Tibial artery (tissue), 4 donors: ENCODE data around the gene SRSF1.

Experiments
- DNase-seq, 2 donors: peaks; one replicate each; pipeline ENCODE4 v3.0.0-alpha.2; 2019
- H3K27ac ChIP-seq, 2 donors: fragments of 200-600 bp; sonication (generic) in 1 of 2; 1 replicate in 1 of 2; 2 replicates in 1 of 2; pipeline ENCODE4 v1.5.1; 2018 to 2019; ENCODE audit warnings: mild to moderate bottlenecking in 1 of 2
- H3K27me3 ChIP-seq, 2 donors: fragments of 200-600 bp; sonication (generic) in 1 of 2; one replicate each; pipeline versions ENCODE4 v1.5.1 to v1.6.0; 2016 to 2019
- H3K36me3 ChIP-seq, 3 donors: fragments of 200-600 bp; sonication (generic) in 2 of 3; one replicate each; pipeline ENCODE4 v1.5.1; 2016 to 2019; ENCODE audit warnings: mild to moderate bottlenecking in 2 of 3
- H3K4me1 ChIP-seq, 4 donors: fragments of 200-600 bp; sonication (generic) in 2 of 4; 1 replicate in 3 of 4; 2 replicates in 1 of 4; pipeline ENCODE4 v1.5.1; 2016 to 2019
- H3K4me3 ChIP-seq, 2 donors: fragments of 200-600 bp; sonication (generic) in 1 of 2; 1 replicate in 1 of 2; 2 replicates in 1 of 2; pipeline ENCODE4 v1.5.1; 2018 to 2019; ENCODE audit warnings: mild to moderate bottlenecking in 2 of 2
- H3K9me3 ChIP-seq, 3 donors: fragments of 200-600 bp; sonication (generic) in 1 of 3; one replicate each; pipeline ENCODE4 v1.5.1; 2016 to 2019
- intact Hi-C: fragments of 100-400 bp; cut with DNase I; formaldehyde crosslinking; loops from one replicate; pipeline ENCODE4 v1.15.0; 2023; ENCODE audit warnings: low total_unique reads
- TF ChIP-seq, protein P1 (sequence below), 2 experiments: fragments of 200-600 bp in 1 of 2; fragments of 450-650 bp in 1 of 2; IDR thresholded peaks; one replicate each; pipeline ENCODE4 v1.5.1; 2017 to 2019; ENCODE audit warnings: antibody characterized with exemption in 2 of 2, mild to moderate bottlenecking in 1 of 2, moderate library complexity in 1 of 2

Gene SRSF1

DNA sequence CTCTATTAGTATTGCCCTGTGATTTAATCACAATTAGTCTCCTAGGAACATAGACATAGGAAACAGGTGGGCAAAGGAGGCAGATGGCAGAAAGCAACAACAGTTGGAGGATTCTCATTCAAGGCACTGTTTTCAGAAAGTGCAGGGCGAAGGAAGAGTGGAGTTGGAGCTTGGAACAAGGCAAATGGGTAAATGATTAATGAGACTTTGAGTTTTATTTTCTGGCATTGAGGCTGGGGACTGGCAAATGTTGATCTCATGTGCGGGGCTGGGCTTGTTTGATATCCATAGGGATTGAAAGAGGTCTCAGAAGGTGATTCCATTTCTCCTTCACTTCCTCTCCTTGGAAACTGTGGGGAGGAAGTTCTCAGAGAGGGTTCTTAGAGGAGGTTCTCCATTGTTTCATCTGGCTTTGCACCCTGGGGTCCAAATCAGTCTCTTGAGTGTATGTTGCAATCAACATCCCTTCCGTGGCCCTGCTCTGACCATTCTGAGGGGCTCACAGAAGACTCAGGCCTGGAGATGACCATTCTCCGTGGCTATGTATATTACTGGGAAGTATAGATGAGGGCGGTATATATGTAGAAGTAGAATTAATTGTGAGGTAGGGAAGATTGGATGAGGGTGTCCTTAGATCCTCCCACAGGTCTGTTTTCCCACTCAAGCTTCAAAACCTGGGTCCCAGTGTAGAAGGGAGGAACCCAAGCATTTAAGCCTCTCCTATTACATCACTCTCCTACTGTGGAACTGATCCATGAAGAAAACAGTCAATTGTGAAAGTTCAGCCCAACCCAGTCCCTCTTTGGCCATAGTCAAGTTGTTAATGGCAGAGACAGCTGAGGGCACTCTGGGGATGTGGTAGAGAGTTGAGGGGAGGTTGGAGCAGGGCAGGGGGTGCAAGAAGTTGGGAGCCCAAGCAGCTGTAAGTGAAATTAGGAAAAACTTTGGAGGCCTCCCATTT lies 36.5 kb upstream of the SRSF1 start:
- Histone ChIP-seq H3K27ac (no peak overlapping the region), H3K36me3 (no peaks in the 10 kb centered on the region), H3K4me3 (no peak overlapping the region), H3K9me3 (no peaks in the 10 kb centered on the region), H3K27me3 (peaks cover 0 to 39% of the 10 kb centered on the region in 2 donors), H3K4me1 (no peaks in the 10 kb centered on the region)
- TF ChIP-seq, protein P1, sequence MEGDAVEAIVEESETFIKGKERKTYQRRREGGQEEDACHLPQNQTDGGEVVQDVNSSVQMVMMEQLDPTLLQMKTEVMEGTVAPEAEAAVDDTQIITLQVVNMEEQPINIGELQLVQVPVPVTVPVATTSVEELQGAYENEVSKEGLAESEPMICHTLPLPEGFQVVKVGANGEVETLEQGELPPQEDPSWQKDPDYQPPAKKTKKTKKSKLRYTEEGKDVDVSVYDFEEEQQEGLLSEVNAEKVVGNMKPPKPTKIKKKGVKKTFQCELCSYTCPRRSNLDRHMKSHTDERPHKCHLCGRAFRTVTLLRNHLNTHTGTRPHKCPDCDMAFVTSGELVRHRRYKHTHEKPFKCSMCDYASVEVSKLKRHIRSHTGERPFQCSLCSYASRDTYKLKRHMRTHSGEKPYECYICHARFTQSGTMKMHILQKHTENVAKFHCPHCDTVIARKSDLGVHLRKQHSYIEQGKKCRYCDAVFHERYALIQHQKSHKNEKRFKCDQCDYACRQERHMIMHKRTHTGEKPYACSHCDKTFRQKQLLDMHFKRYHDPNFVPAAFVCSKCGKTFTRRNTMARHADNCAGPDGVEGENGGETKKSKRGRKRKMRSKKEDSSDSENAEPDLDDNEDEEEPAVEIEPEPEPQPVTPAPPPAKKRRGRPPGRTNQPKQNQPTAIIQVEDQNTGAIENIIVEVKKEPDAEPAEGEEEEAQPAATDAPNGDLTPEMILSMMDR (IDR thresholded peaks at IDR 0.05): no peak
- no peak for DNase-seq
- intact Hi-C loops: no loop called here

DNA sequence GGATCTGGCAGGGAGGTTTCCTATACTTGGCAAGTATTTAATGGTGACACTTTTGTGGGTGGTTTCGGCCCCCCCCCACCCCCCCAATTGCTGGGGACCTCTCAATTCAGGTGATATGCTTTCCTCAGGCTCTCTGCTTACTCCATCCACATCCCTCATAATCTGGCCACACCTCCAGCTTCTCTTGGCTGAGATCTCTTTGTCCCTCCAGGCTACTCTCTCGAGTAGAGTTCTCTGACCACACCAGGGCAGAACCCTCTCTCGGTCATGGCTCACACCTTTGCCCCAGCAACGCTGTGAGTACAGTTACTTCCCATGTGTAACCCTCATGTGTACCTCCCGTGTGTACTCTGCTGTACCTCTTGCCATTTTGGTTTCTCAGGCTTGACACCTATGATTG lies 34.1 kb upstream of the SRSF1 start:
- H3K4me1 ChIP-seq: no peaks in the 10 kb centered on the region
- intact Hi-C loops: no loop called here
- H3K4me3 ChIP-seq: no peak overlapping the region
- H3K9me3 ChIP-seq: no peaks in the 10 kb centered on the region
- TF ChIP-seq, protein P1 (IDR thresholded peaks at IDR 0.05): no peak
- no peak overlapping the region for H3K27ac ChIP-seq
- DNase-seq: no peak
- no peaks in the 10 kb centered on the region for H3K36me3 ChIP-seq
- H3K27me3 ChIP-seq: peaks cover 0 to 32% of the 10 kb centered on the region in 2 donors

DNA sequence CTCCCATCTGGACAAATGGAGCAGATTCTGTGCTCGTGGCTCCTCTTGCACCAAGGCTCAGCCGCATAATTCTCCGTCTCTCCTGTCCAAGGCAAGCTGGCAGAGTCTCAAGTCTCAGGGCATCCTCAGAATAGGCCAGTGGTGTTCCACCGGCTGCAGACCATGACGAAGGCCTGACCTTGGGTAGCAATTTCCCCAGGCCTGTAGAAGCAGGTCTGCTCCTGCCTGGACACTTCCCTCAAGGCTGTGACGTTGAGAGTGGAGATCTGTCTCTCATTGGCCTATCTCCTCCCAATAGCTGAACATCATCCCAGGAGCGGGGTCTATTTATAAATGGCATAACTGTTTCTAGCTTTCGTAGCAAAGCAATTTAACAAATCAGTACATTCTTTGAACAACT lies 33.3 kb upstream of the SRSF1 start:
- H3K4me1 ChIP-seq: no peaks in the 10 kb centered on the region
- no peaks in the 10 kb centered on the region for H3K36me3 ChIP-seq
- TF ChIP-seq, protein P1 (IDR thresholded peaks at IDR 0.05): no peak
- no peak overlapping the region for H3K4me3 ChIP-seq
- no peaks in the 10 kb centered on the region for H3K9me3 ChIP-seq
- DNase-seq: no peak
- peaks cover 0 to 32% of the 10 kb centered on the region in 2 donors for H3K27me3 ChIP-seq
- H3K27ac ChIP-seq: no peak overlapping the region
- intact Hi-C loops: no loop called here

DNA sequence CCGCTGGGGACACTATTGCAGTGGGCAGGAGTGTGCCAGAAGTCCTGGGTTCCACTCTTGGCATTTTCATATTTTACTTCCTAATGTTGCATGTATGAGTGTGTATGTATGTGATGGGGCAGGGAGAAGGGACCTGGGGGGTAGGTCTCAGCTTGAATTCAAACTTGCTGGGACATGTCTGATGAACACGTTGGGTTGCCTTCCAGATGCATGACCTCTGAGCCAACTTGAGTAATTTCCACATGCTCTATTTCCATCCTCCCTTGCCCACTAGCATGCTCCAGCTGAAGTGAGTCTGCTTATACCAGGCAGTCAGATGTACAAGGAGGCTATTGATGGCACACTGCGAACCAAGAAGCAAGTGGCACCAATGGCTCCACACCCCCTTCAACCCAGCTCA lies 32.9 kb upstream of the SRSF1 start:
- no peak for DNase-seq
- Histone ChIP-seq H3K4me3 (no peak overlapping the region), H3K4me1 (no peaks in the 10 kb centered on the region), H3K9me3 (no peaks in the 10 kb centered on the region), H3K27me3 (peaks cover 0 to 32% of the 10 kb centered on the region in 2 donors), H3K36me3 (no peaks in the 10 kb centered on the region), H3K27ac (no peak overlapping the region)
- intact Hi-C loops: no loop called here
- TF ChIP-seq, protein P1 (IDR thresholded peaks at IDR 0.05): no peak

DNA sequence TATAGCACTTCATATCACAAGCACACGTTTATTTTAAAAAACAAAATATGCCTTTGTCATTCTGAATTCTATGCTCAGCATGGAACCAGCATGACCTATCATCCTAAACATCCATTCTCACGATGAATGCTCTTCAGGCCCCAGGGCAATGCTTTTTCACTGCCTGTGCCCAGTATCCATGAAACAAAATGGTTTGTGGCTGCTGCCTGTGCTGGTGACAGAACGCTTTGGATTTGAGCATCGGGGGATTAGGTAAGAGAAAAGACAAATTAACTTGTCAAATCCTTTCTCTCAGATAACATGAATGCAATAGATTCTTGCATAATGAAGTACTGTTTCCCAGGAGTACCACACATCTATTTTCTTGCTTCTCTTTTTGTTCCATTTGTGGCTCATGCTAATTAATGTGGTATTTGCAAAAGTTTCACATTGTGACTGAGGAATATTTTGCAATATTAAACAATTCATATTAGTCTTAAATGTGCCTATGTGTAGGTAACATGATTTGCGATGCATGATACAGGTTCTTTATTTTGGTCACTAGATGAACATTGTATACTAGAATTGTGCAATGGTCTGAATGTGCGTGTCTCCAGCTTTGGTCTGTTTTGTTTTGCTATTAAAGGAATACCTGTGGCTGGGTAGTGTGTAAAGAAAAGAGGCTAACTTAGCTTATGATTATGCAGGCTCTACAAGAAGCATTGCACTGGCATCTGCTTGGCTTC lies 25.8 kb upstream of the SRSF1 start:
- no peak overlapping the region for H3K4me3 ChIP-seq
- no peaks in the 10 kb centered on the region for H3K27me3 ChIP-seq
- no peaks in the 10 kb centered on the region for H3K36me3 ChIP-seq
- intact Hi-C loops: no loop called here
- no peaks in the 10 kb centered on the region for H3K4me1 ChIP-seq
- TF ChIP-seq, protein P1 (IDR thresholded peaks at IDR 0.05): no peak
- DNase-seq: no peak
- H3K9me3 ChIP-seq: no peaks in the 10 kb centered on the region
- no peak overlapping the region for H3K27ac ChIP-seq
